ENCODE measurements around the gene MAD2L2. TPM values are rescaled to one million over a fixed set of nuclear protein-coding genes. Genes with fewer than 3 reads are reported as not detected.

The MAD2L2 gene
- total and polyA plus RNA-seq, 9 of the 15 experiments (the other 6 are each of a cell fraction or from before 2014, with no cell fraction given), result 12.4 to 286 (median 143) TPM

- peak; percentile 88 for TF ChIP-seq PRDM10 (IDR thresholded peaks at IDR 0.05; ENCODE audit: partially characterized antibody)
- no peak for TF ChIP-seq ZNF551 (CRISPR knock-in tag; IDR thresholded peaks at IDR 0.05)
- TF ChIP-seq SOX6 (IDR thresholded peaks at IDR 0.05), result 0 out of 2 replicates have a peak, but pooled peaks have one; percentile 21
- TF ChIP-seq ZNF592 (IDR thresholded peaks at IDR 0.05), result peak; percentile 54; the same call in 1 of the 2 replicates
- TF ChIP-seq ZBTB33 (CRISPR knock-in tag; IDR thresholded peaks at IDR 0.05), result peak; percentile 78
- TF ChIP-seq KLF16 (IDR thresholded peaks at IDR 0.05), result peak; percentile 80
- peak; percentile 35 for TF ChIP-seq PCBP1 (IDR thresholded peaks at IDR 0.05; ENCODE audit: low read depth, low read length, poor library complexity, severe bottlenecking)
- TF ChIP-seq PREB (CRISPR knock-in tag; IDR thresholded peaks at IDR 0.05), result no peak
- TF ChIP-seq USF1 (CRISPR knock-in tag; IDR thresholded peaks at IDR 0.05), result no peak
- no peak for TF ChIP-seq GTF2A2 (tag; IDR thresholded peaks at IDR 0.05)
- no peak for TF ChIP-seq JUN (IDR thresholded peaks at IDR 0.05; ENCODE audit: borderline replicate concordance, low read depth, low read length)
- no peak for TF ChIP-seq JUN (CRISPR knock-in tag; IDR thresholded peaks at IDR 0.05; ENCODE audit: borderline replicate concordance)
- TF ChIP-seq ARID1B (IDR thresholded peaks at IDR 0.05), result peak; percentile 30; the same call in 1 of the 2 replicates
- TF ChIP-seq MECOM (CRISPR knock-in tag; IDR thresholded peaks at IDR 0.05), result no peak
- no peak for TF ChIP-seq SNRNP70 (optimal IDR thresholded peaks at IDR 0.05; ENCODE audit: low read depth, low read length)
These were observed 9.7 kb upstream of the MAD2L2 start (continued) for GRCh38 chr1:11690397-11691301.
